OCI-LY7 (cell line): ENCODE data around the gene MFAP4.
"Not testable (repeated sequence)": the region's sequence is repeated elsewhere in the genome, so short reads cannot be mapped to it uniquely, and the experiment has no call there.

Source experiments
- CTCF ChIP-seq: fragments of 200-600 bp; sonication (generic); conservative IDR thresholded peaks from 2 replicates; pipeline ENCODE4 v1.5.1; 2014; ENCODE audit warnings: mild to moderate bottlenecking, antibody characterized with exemption, low read length, moderate library complexity, mixed read lengths
- EZH2phosphoT487 ChIP-seq: fragments of 200-600 bp; sonication (generic); IDR thresholded peaks from 2 replicates; pipeline ENCODE4 v1.6.1; 2018; ENCODE audit warnings: low read depth, borderline replicate concordance, mild to moderate bottlenecking, mixed run types, antibody characterized with exemption, low read length, moderate library complexity, mixed read lengths

- TF ChIP-seq EZH2phosphoT487, CTCF: not testable (repeated sequence)
Observed at GRCh38 chr17:19353401-19353800, 33.6 kb downstream of the MFAP4 start.
